ENCODE data around the gene CD300LG. TPM values are rescaled to one million over a fixed set of nuclear protein-coding genes. Genes with fewer than 3 reads are reported as not detected.

CD300LG gene
- total RNA-seq, 1 donor from 2014 or later = 17.5 TPM

Other genes with a start within 250 kb of the CD300LG start
- 8.5 TPM for gene MEOX1, start 185.3 kb upstream of the CD300LG start, total RNA-seq
- gene SOST, start 88.4 kb upstream of the CD300LG start, total RNA-seq = not detected
- 224 TPM for gene DUSP3, start 68.2 kb upstream of the CD300LG start, total RNA-seq
- not detected for gene CFAP97D1, start 66.7 kb upstream of the CD300LG start, total RNA-seq
- gene MPP3, start 14.0 kb upstream of the CD300LG start, total RNA-seq = 48.5 TPM
- 17.1 TPM for gene MPP2, start 60.4 kb downstream of the CD300LG start, total RNA-seq
- gene PPY, start 95.3 kb downstream of the CD300LG start, total RNA-seq = not detected
- gene PYY, start 106.8 kb downstream of the CD300LG start, total RNA-seq = not detected
- 0.54 TPM for gene NAGS, start 157.4 kb downstream of the CD300LG start, total RNA-seq
- 21.3 TPM for gene TMEM101, start 167.8 kb downstream of the CD300LG start, total RNA-seq
- 46.1 TPM for gene LSM12, start 219.5 kb downstream of the CD300LG start, total RNA-seq
- 26.0 TPM for gene G6PC3, start 223.6 kb downstream of the CD300LG start, total RNA-seq